ENCODE measurements around the gene LENEP.

The LENEP gene

DNA sequence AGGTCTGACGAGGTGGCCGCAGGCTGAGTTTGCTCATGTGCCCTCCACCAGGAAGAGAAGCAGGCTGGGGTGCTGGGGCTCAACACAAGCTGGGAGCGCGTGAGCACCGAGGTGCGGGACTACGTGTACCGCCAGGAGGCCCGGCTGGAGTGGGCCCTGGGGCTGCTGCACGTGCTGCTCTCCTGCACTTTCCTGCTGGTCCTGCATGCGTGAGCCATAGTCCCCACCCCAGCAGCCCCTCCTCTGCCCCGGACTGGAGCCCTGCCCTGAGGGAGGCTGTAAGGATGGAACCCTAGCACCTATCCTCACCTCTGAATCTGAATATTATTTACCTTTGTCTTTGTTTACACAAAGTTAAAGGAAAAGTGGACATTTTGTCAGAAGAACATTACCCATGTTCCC, 49.9 kb downstream of the LENEP start:
- TF ChIP-seq, protein P1, sequence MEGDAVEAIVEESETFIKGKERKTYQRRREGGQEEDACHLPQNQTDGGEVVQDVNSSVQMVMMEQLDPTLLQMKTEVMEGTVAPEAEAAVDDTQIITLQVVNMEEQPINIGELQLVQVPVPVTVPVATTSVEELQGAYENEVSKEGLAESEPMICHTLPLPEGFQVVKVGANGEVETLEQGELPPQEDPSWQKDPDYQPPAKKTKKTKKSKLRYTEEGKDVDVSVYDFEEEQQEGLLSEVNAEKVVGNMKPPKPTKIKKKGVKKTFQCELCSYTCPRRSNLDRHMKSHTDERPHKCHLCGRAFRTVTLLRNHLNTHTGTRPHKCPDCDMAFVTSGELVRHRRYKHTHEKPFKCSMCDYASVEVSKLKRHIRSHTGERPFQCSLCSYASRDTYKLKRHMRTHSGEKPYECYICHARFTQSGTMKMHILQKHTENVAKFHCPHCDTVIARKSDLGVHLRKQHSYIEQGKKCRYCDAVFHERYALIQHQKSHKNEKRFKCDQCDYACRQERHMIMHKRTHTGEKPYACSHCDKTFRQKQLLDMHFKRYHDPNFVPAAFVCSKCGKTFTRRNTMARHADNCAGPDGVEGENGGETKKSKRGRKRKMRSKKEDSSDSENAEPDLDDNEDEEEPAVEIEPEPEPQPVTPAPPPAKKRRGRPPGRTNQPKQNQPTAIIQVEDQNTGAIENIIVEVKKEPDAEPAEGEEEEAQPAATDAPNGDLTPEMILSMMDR (conservative IDR thresholded peaks at IDR 0.05; ENCODE audit: low read length), result no peak
- no peak for DNase-seq (ENCODE audit: low read depth)
- H3K4me3 ChIP-seq (ENCODE audit: low read length), result no peak overlapping the region

DNA sequence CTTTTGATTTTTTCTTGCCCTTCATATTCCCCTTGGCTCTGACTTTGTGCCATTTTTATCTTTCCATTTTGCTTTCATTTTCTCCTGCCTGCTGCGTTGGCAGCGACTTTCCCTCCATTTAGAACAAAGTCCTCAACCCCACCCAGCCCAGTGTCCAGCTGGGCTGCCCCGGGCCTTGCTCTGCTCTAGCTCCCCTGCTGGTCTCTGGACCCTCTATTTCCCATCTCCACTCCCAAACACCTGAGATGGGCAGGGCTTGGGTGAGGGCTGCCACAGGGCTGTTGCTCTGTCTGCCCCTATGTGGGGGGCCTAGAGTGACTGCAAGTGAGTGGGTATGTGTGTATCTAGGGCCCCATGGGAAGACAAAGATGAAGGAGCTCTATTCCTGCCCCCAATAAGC, 50.4 kb downstream of the LENEP start:
- no peak overlapping the region for H3K4me3 ChIP-seq (ENCODE audit: low read length)
- TF ChIP-seq, protein P1 (conservative IDR thresholded peaks at IDR 0.05; ENCODE audit: low read length), result no peak
- DNase-seq (ENCODE audit: low read depth), result no peak
